ENCODE results near the gene GALNT5.
"Not testable (repeated sequence)": the region's sequence is repeated elsewhere in the genome, so short reads cannot be mapped to it uniquely, and the experiment has no call there.

GALNT5 gene

DNA sequence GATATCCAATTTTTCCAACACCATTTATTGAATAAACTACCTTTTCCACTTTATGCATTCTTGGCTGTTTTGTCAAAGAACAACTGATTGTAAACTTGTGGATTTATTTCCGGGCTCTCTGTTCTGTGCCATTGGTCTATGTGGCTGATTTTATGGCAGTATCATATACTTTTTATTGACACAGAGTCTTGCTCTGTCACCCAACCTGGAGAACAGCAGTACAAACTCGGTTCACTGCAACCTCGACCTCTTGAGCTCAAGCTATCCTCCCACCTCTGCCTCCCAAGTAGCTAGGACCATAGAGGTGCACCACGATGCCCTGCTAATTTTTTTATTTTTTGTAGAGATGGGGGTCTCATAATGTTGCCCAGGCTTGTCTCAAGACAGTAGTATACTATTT is 6.7 kb upstream of the GALNT5 start:
- DNase-seq: no peak

DNA sequence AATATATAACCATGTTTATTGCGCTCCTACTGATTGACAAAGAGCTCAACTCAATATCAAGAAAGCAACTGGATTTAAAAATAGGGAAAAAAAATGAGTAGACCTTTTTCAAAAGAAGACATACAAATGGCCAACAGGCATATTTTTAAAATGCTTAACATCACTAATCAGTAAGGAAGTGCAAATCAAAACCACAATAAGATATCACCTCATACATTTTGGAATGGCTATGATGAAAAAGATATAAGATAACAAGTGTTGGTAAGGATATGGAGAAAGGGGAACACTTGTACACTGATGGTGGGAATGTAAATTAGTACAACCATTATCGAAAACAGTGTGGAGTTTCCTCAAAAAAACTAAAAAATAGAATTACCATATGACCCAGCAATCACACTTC is 5.6 kb upstream of the GALNT5 start:
- DNase-seq: no peak

- no peak for DNase-seq
Measured at GRCh38 chr2:157252529-157252928, 5.0 kb upstream of the GALNT5 start.

GRCh38 chr2:157254041-157254440 is 3.5 kb upstream of the GALNT5 start:
- no peak for DNase-seq

DNA sequence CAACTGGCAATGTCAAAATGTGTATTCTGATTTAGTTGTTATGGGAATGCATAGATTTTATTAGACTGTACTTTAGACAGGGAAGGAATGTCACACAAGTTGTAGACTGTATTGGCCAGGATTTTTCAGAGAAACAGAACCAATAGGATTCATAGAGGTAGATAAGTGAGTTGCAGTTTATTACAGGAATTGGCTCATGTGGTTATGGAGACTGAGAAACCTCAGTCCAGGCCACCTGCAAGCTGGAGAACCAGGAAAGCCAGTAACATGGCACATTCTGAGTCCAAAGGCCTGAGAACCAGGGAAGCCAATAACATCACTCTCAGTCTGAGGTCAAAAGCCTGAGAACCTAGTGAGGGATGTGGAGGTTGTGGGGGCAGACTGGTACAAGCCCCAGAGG is 1.8 kb upstream of the GALNT5 start:
- no peak for DNase-seq

DNA sequence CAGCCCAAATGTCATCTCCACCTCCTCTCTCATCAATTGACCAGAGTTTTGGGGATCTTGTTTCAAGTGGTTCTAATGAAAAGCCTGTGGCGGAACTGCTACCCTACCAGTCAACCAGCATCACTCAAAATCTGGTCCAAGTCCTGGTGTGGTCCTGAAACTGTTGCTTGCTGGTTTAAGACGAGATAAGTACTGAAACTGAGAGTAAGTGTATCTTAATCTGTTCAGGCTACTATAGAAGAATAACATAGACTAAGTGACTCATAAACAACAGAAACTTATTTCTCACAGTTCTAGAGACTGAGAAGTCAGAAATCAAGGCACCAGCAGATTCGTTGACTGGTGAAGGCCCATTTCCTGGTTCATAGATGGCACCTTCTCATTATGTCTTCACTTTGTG is 879 bp upstream of the GALNT5 start:
- DNase-seq: peak in 1 of 5 donors; percentile 86

GRCh38 chr2:157258520-157259326 is 1.2 kb downstream of the GALNT5 start:
- no peak for DNase-seq

DNA sequence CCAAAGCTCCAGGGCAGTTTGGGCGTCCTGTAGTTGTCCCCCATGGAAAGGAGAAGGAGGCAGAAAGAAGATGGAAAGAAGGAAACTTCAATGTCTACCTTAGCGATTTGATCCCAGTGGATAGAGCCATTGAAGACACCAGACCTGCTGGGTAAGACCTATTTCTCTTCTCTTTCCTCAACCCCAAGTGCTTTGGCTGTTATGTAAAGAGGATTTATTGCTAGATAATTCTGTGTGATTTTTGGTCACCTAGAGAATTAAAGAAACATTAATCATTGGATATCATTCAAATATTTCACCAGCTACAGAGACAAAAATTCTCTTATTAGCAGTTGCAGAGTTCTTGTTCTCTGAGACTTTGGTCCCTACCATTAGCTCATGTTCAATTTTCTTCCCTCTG is 1.9 kb downstream of the GALNT5 start:
- DNase-seq: no peak

DNA sequence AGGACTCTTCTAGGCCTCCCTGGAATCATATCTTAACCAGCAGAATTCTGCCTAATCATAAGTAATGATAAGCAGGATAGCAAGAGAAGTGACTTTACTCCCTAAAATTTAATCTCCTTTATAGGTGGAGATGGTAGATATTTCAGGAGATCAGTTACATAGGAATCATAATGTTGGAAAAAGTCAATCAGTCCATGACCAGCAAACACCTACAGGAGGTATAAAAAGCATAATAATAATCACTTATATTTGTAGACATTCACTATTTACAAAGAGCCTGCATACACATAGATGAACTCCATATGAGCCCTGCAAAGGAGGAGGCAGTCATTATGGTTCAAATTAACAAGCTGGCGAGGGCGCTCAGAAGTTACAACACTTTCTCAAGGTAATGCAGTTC is 2.5 kb downstream of the GALNT5 start:
- DNase-seq: no peak

- no peak for DNase-seq
Measured at GRCh38 chr2:157260533-157261198, 3.2 kb downstream of the GALNT5 start.

DNA sequence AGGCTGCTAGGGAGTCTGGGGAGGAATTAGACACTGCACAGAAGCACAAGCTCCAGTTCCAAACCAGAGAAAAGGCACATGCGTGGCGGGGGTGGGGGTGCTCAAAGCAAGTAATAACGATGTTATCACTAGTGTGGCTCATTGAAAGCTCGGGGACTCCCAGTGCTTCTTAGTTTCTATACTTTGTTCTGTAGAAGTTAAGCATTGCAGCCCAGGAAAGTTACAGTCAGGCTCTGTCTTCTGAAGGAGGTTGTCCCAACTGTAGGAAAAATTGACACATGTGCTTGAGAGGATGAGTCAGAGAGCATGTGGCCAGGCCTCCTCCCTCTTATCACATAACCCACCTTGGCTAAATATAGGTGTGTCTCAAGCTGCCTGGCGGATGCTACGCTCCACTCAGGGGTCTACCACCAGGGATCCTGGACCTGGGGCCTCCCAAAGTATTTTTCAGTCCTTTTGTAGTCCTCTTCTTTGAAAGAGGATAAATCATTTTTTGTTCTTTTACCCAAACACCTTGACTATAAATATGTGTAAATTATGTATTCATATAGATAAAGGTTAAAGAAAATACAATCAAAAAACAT is 3.8 kb downstream of the GALNT5 start:
- peak in 1 of 5 donors; percentile 70 for DNase-seq

GRCh38 chr2:157262248-157262647 is 4.7 kb downstream of the GALNT5 start:
- DNase-seq: no peak

- no peak for DNase-seq
Measured at GRCh38 chr2:157264099-157264498, 6.6 kb downstream of the GALNT5 start.

DNA sequence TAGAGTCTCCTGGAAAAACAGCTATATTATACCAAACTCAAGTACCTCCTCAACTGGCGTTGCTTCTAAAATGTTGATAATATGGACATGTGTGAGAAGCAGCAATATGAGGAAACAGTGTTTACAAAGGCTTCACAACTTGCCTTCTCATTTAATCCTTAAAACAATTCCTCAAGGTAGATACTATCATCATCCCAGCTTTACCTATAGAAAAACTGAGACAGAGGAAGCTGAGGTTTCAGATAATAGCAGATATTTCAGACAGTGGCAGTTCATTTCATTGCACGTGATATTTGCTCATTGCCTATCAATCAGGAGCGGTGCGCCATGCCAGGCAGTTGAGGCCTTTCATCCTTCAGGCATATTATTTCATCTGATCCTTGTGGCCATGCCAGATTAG is 8.3 kb downstream of the GALNT5 start:
- DNase-seq: no peak

- DNase-seq: peak in 1 of 5 donors; percentile 37
Measured at GRCh38 chr2:157267476-157267875, 10.0 kb downstream of the GALNT5 start.

DNA sequence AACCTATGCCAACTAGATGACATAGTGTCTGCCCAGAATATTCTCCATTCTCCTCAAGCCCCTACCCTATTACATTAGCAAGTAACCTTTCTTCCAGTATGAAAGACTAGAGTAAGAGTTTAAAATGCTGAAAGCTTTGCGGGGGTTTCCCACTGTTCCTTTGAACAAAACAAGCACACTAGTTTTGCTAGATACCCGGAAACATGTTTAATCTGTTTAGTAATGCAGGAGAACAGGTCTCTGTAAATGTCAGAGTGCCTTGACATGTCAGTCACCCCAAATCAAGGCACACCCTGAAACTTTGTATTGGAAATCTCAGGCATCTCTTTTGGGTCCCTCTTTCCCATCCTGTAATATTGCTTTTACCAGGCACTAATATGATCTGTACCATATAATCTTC is 11.6 kb downstream of the GALNT5 start:
- no peak for DNase-seq

GRCh38 chr2:157269922-157270321 is 12.4 kb downstream of the GALNT5 start:
- DNase-seq: no peak

DNA sequence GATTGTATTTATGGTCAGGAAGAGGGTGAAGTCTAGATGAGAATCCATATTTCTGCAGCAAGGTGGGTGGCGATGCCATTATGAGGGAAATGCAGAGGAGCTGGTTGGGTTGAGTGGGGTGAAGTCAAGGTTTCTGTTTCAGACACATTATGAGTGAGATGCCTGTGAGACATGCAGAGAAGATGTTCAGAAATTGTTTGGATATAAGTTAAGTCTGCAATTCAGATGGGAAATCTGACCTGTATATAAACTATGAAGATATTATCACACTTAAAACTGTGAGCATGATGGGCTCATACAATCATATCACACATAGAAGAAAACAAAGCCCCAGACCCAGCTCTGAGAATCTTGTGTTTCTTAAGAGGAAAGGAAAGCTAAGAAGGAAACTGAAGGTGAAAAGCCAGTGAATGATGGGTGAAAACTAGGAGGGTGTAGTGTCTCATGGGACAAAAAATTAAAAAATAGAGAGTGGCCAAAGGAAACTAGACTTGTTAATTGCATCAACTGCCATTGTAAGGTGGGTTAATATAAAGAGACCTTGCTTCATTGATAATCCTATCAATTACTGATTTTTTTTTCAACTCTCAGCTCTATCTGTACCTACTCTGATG is 14.2 kb downstream of the GALNT5 start:
- peak in 1 of 5 donors; percentile 34 for DNase-seq

GRCh38 chr2:157279311-157279710 is 21.8 kb downstream of the GALNT5 start:
- DNase-seq: not testable (repeated sequence)

- no peak for DNase-seq
Measured at GRCh38 chr2:157281316-157281715, 23.8 kb downstream of the GALNT5 start.

DNA sequence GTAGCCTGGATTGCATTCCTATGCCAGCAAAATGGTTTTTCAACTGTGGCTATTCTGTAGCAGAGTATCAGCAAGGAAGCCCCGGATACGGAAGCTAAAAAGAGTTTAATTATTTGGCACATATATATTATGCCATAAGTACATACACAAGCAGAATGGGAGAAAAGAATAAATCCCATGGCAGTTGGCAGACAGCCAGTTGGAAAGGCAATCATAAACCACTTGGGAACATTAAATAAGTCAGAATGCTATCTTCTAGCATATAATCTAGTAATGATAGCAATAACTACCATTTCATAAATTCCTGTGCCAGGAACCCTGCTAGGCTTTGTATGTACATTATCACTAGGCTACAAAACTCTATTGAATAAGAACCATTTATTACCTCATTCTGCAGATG is 26.0 kb downstream of the GALNT5 start:
- no peak for DNase-seq

DNA sequence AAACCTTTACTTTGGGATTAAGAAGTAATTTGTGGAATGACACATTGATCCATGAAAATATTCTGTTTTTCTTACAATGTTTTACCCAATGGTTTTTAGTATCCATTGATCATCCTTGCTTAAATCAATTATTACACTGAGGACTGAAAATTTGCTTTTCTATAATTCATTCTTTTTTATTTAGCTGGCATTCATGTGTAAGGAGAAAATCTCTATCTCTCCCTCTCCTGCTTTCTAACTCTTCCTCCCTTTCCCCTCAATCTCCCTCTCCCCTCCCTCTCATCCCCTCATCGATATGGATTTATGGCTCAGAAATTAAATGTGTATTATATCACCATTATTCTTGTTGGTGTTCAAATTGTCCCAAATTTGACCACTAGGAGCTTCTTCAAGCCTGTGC is 29.7 kb downstream of the GALNT5 start:
- DNase-seq: no peak

- no peak for DNase-seq
Measured at GRCh38 chr2:157290525-157290924, 33.0 kb downstream of the GALNT5 start.

- no peak for DNase-seq
Measured at GRCh38 chr2:157291018-157291417, 33.5 kb downstream of the GALNT5 start.
